CD4-positive, CD25-positive, alpha-beta regulatory T cell (primary cell): Measurements from ENCODE around the gene STK17B. TPM values are rescaled to one million over a fixed set of nuclear protein-coding genes. Genes with fewer than 3 reads are reported as not detected.

Source experiments
- ATAC-seq, 2 donors: fragments of 150-1000 bp; cut with Tn5 transposase; one replicate each; pipeline ENCODE4 v1.10.0; 2021; ENCODE audit warnings: low read depth in 2 of 2, moderate number of reproducible peaks in 2 of 2, moderate library complexity in 1 of 2
- DNase-seq, 3 donors: peaks; one replicate each; pipeline versions ENCODE4 v3.0.0 to v3.0.0-alpha.2; 2012 to 2022; ENCODE audit warnings: mixed read lengths in 1 of 3
- H3K27ac ChIP-seq: one replicate; pipeline ENCODE4 v1.7.0; 2013; ENCODE audit warnings: mild to moderate bottlenecking, low read length; ENCODE audit not compliant: insufficient read depth, poor library complexity, severe bottlenecking
- H3K27me3 ChIP-seq: one replicate; pipeline ENCODE4 v1.7.0; 2013; ENCODE audit warnings: low read length; ENCODE audit not compliant: control insufficient read depth, insufficient read depth
- H3K36me3 ChIP-seq: one replicate; pipeline ENCODE4 v1.7.0; 2013; ENCODE audit warnings: mild to moderate bottlenecking, low read length, moderate library complexity; ENCODE audit not compliant: control insufficient read depth, insufficient read depth
- H3K4me1 ChIP-seq: 2 replicates; pipeline ENCODE4 v1.7.0; 2013; ENCODE audit warnings: mild to moderate bottlenecking, low read length; ENCODE audit not compliant: insufficient read depth, control insufficient read depth, poor library complexity, severe bottlenecking
- H3K4me3 ChIP-seq: one replicate; pipeline ENCODE4 v1.7.0; 2013; ENCODE audit warnings: low read depth, mild to moderate bottlenecking, low read length, moderate library complexity
- H3K9me3 ChIP-seq, 2 experiments: 1 replicate in 1 of 2; 2 replicates in 1 of 2; pipeline ENCODE4 v1.7.0; 2013; ENCODE audit warnings: low read length in 2 of 2, mild to moderate bottlenecking in 1 of 2, moderate library complexity in 1 of 2; ENCODE audit not compliant: control insufficient read depth in 2 of 2
- H3K27ac Mint-ChIP-seq, 3 donors: one replicate each; pipeline ENCODE4 v1.8.0; 2020 to 2022; ENCODE audit warnings: mild to moderate bottlenecking in 3 of 3, mixed read lengths in 3 of 3, moderate library complexity in 2 of 3
- H3K27me3 Mint-ChIP-seq: one replicate; pipeline ENCODE4 v1.8.0; 2022; ENCODE audit warnings: mild to moderate bottlenecking, mixed read lengths
- H3K36me3 Mint-ChIP-seq: one replicate; pipeline ENCODE4 v1.8.0; 2020; ENCODE audit warnings: mixed read lengths
- H3K4me1 Mint-ChIP-seq, 4 donors: one replicate each; pipeline ENCODE4 v1.8.0; 2020 to 2022; ENCODE audit warnings: mixed read lengths in 4 of 4, mild to moderate bottlenecking in 1 of 4
- H3K4me3 Mint-ChIP-seq, 4 donors: one replicate each; pipeline ENCODE4 v1.8.0; 2020 to 2022; ENCODE audit warnings: mild to moderate bottlenecking in 4 of 4, mixed read lengths in 4 of 4, moderate library complexity in 3 of 4
- H3K9me3 Mint-ChIP-seq, 7 donors: one replicate each; pipeline ENCODE4 v1.8.0; 2020 to 2022; ENCODE audit warnings: mixed read lengths in 7 of 7, mild to moderate bottlenecking in 3 of 7, moderate library complexity in 2 of 7
- polyA plus RNA-seq, 4 donors: library from polyadenylated mRNA; unstranded; fragments of 300-500 nt; fragmentation: Illumina TruSeq; gene quantifications; one replicate each; pipeline ENCODE4 v1.2.3, GENCODE V29; 2021
- total RNA-seq: library from RNA; stranded (reverse); gene quantifications from one replicate; pipeline ENCODE4 v1.2.3, GENCODE V29; 2022

Gene STK17B
- 542 TPM for total RNA-seq
- polyA plus RNA-seq, result 100 to 1,000 TPM in 2 of 4 donors, 10 to 100 TPM in 2; 97.1 to 116 (median 106) TPM

DNA sequence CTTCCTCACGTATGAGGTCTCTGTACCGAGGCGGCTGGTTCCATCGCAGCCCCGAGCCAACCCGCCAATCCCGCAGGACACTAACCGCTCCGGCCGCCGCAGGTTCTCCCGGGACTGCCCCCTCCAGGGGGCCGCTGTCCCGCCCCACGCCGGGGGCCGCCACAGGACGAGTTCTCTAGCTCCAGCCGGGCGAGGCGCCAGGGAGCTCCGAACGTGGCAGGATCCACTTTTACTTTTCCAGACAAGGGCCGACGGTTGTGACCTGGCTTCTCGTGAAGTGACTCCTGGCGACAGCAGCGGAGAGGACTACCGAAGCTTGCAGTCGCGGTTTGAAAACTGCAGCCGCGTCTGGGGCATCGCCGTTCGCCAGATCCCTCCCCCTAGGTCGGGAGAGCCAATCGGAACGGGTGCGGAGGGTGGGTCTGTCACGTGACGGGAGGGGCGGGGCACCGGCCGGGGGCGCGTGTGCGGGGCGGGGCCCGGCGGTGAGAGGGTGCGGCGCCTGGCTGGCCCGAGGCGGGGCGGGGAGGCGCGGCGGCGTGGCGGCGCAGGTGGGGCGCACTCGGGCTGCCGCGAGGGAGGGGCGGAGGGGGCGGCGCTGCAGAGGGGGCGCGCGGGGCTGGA is at the start of gene STK17B:
TSS of gene STK17B (minus strand) at position 331 of the 624 bp plus-strand sequence. CDS start 8,195 bp downstream, outside the sequence.
- H3K4me1 ChIP-seq, result peaks cover 55% of the 10 kb centered on the region
- peak within 1 kb of the TSS; percentile 97 to 98 (median 97) for H3K27ac Mint-ChIP-seq
- DNase-seq (peak; percentile 95 to 97 (median 95)), ATAC-seq (peak; percentile 71 to 72)
- peaks cover 19% of the 10 kb centered on the region for H3K36me3 Mint-ChIP-seq
- H3K27me3 Mint-ChIP-seq, result peaks cover 7% of the 10 kb centered on the region
- peaks cover 0 to 4% (median 0%) of the 10 kb centered on the region in 7 donors for H3K9me3 Mint-ChIP-seq
- H3K4me1 Mint-ChIP-seq, result peaks cover 7 to 42% (median 32%) of the 10 kb centered on the region in 4 donors
- H3K36me3 ChIP-seq, result peaks cover 9% of the 10 kb centered on the region
- H3K27me3 ChIP-seq, result no peaks in the 10 kb centered on the region
- H3K4me3 Mint-ChIP-seq, result peak within 1 kb of the TSS; percentile 93 to 99 (median 94)
- peak within 1 kb of the TSS; percentile 95 for H3K27ac ChIP-seq
- peak within 1 kb of the TSS; percentile 100 for H3K4me3 ChIP-seq
- no peaks in the 10 kb centered on the region for H3K9me3 ChIP-seq

DNA sequence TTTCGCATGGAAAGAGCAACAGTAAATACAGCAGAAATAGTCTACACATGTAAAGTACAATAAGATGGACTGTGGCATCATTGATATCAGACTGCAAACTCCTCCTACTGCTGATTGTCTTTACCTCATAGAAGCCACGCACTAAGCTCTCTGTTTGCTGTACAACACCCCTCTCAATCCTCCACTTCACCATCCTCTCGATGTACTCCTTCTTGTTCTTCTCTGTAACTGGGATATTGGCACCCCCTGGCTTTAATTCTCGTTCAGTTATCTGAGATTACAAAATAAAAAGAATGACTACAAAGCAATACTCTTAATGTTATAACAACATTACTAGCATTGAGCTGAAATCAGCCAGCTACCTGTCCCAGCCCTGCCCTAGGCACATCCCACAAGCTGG is 49.3 kb upstream of the STK17B start:
- H3K4me3 Mint-ChIP-seq, result peak overlapping the region in 3 of 4 donors; percentile 6 to 52 (median 17)
- H3K9me3 Mint-ChIP-seq, result no peaks in the 10 kb centered on the region
- H3K27ac ChIP-seq, result no peak overlapping the region
- H3K36me3 ChIP-seq, result no peaks in the 10 kb centered on the region
- peak; percentile 80 for ATAC-seq
- H3K4me1 Mint-ChIP-seq, result peaks cover 46 to 73% (median 48%) of the 10 kb centered on the region in 4 donors
- H3K4me3 ChIP-seq, result peak overlapping the region; percentile 11
- peak overlapping the region in 2 of 3 donors; percentile 30 to 75 for H3K27ac Mint-ChIP-seq
- no peaks in the 10 kb centered on the region for H3K27me3 Mint-ChIP-seq
- H3K27me3 ChIP-seq, result no peaks in the 10 kb centered on the region
- no peaks in the 10 kb centered on the region for H3K36me3 Mint-ChIP-seq
- peaks cover 30% of the 10 kb centered on the region for H3K4me1 ChIP-seq
- peak in 2 of 3 donors; percentile 53 to 65 for DNase-seq
- no peaks in the 10 kb centered on the region for H3K9me3 ChIP-seq

GRCh38 chr2:196219671-196220070 is 48.3 kb upstream of the STK17B start:
- H3K27me3 Mint-ChIP-seq, result no peaks in the 10 kb centered on the region
- Histone ChIP-seq H3K27me3 (no peaks in the 10 kb centered on the region), H3K9me3 (no peaks in the 10 kb centered on the region), H3K4me1 (peaks cover 23% of the 10 kb centered on the region), H3K4me3 (no peak overlapping the region), H3K36me3 (no peaks in the 10 kb centered on the region), H3K27ac (no peak overlapping the region)
- H3K9me3 Mint-ChIP-seq, result no peaks in the 10 kb centered on the region
- no peak for ATAC-seq
- no peak for DNase-seq
- H3K4me3 Mint-ChIP-seq, result no peak overlapping the region
- peaks cover 37 to 73% (median 46%) of the 10 kb centered on the region in 4 donors for H3K4me1 Mint-ChIP-seq
- peak overlapping the region; percentile 3 to 39 (median 30) for H3K27ac Mint-ChIP-seq
- no peaks in the 10 kb centered on the region for H3K36me3 Mint-ChIP-seq

GRCh38 chr2:196218106-196218505 is 46.7 kb upstream of the STK17B start:
- no peak overlapping the region for H3K4me3 Mint-ChIP-seq
- Histone ChIP-seq H3K4me1 (peaks cover 31% of the 10 kb centered on the region), H3K9me3 (no peaks in the 10 kb centered on the region), H3K27ac (no peak overlapping the region), H3K36me3 (no peaks in the 10 kb centered on the region), H3K4me3 (no peak overlapping the region), H3K27me3 (no peaks in the 10 kb centered on the region)
- H3K36me3 Mint-ChIP-seq, result no peaks in the 10 kb centered on the region
- H3K9me3 Mint-ChIP-seq, result no peaks in the 10 kb centered on the region
- DNase-seq (no peak), ATAC-seq (no peak)
- peaks cover 22 to 73% (median 45%) of the 10 kb centered on the region in 4 donors for H3K4me1 Mint-ChIP-seq
- H3K27ac Mint-ChIP-seq, result peak overlapping the region in 1 of 3 donors; percentile 69
- no peaks in the 10 kb centered on the region for H3K27me3 Mint-ChIP-seq

GRCh38 chr2:196217116-196217515 is 45.7 kb upstream of the STK17B start:
- Histone ChIP-seq H3K36me3 (no peaks in the 10 kb centered on the region), H3K4me3 (peak overlapping the region; percentile 4), H3K4me1 (peaks cover 36% of the 10 kb centered on the region), H3K27ac (no peak overlapping the region), H3K9me3 (no peaks in the 10 kb centered on the region), H3K27me3 (no peaks in the 10 kb centered on the region)
- Mint-ChIP-seq H3K27ac (peak overlapping the region in 2 of 3 donors; percentile 2 to 33), H3K4me1 (peaks cover 22 to 80% (median 53%) of the 10 kb centered on the region in 4 donors), H3K4me3 (no peak overlapping the region), H3K9me3 (peaks cover 0 to 3% (median 0%) of the 10 kb centered on the region in 7 donors), H3K36me3 (no peaks in the 10 kb centered on the region), H3K27me3 (no peaks in the 10 kb centered on the region)
- no peak for DNase-seq
- no peak for ATAC-seq

GRCh38 chr2:196215376-196215775 is 44.0 kb upstream of the STK17B start:
- ATAC-seq (no peak), DNase-seq (no peak)
- peak overlapping the region in 2 of 4 donors; percentile 11 to 28 for H3K4me3 Mint-ChIP-seq
- H3K27me3 Mint-ChIP-seq, result no peaks in the 10 kb centered on the region
- H3K27me3 ChIP-seq, result no peaks in the 10 kb centered on the region
- H3K4me1 ChIP-seq, result peaks cover 46% of the 10 kb centered on the region
- H3K4me1 Mint-ChIP-seq, result peaks cover 25 to 87% (median 58%) of the 10 kb centered on the region in 4 donors
- no peaks in the 10 kb centered on the region for H3K36me3 ChIP-seq
- peak overlapping the region in 1 of 3 donors; percentile 43 for H3K27ac Mint-ChIP-seq
- H3K9me3 Mint-ChIP-seq, result peaks cover 0 to 6% (median 0%) of the 10 kb centered on the region in 7 donors
- H3K36me3 Mint-ChIP-seq, result no peaks in the 10 kb centered on the region
- no peak overlapping the region for H3K4me3 ChIP-seq
- H3K27ac ChIP-seq, result no peak overlapping the region
- H3K9me3 ChIP-seq, result no peaks in the 10 kb centered on the region

- DNase-seq, result no peak
- peaks cover 29 to 86% (median 64%) of the 10 kb centered on the region in 4 donors for H3K4me1 Mint-ChIP-seq
- Histone ChIP-seq H3K27ac (no peak overlapping the region), H3K4me3 (no peak overlapping the region), H3K27me3 (no peaks in the 10 kb centered on the region), H3K9me3 (no peaks in the 10 kb centered on the region), H3K4me1 (peaks cover 50% of the 10 kb centered on the region), H3K36me3 (no peaks in the 10 kb centered on the region)
- H3K9me3 Mint-ChIP-seq, result peaks cover 0 to 6% (median 0%) of the 10 kb centered on the region in 7 donors
- no peak for ATAC-seq
- peak overlapping the region in 1 of 4 donors; percentile 94 for H3K4me3 Mint-ChIP-seq
- H3K27me3 Mint-ChIP-seq, result no peaks in the 10 kb centered on the region
- peak overlapping the region in 2 of 3 donors; percentile 98 for H3K27ac Mint-ChIP-seq
- no peaks in the 10 kb centered on the region for H3K36me3 Mint-ChIP-seq
Measured at GRCh38 chr2:196214156-196214555, 42.8 kb upstream of the STK17B start.
